Stomach (tissue), 9 donors: Measurements from ENCODE around the gene NTM. TPM values are rescaled to one million over a fixed set of nuclear protein-coding genes. Genes with fewer than 3 reads are reported as not detected.
"Not testable (repeated sequence)": the region's sequence is repeated elsewhere in the genome, so short reads cannot be mapped to it uniquely, and the experiment has no call there.

ENCODE experiments used
- DNase-seq, 2 donors: peaks; one replicate each; pipeline versions ENCODE4 v3.0.0 to v3.0.0-alpha.2; 2013 to 2019
- H3K27ac ChIP-seq, 5 donors: fragments of 200-600 bp in 4 of 5; sonication (generic) in 4 of 5; one replicate each; pipeline ENCODE4 v1.5.1; 2013 to 2019; ENCODE audit warnings: mild to moderate bottlenecking in 1 of 5, moderate library complexity in 1 of 5
- H3K27me3 ChIP-seq, 3 donors: fragments of 200-600 bp; sonication (generic); one replicate each; pipeline ENCODE4 v1.5.1; 2017 to 2019; ENCODE audit warnings: mixed run types in 1 of 3
- H3K36me3 ChIP-seq, 4 donors: fragments of 200-600 bp; sonication (generic); 1 replicate in 3 of 4; 2 replicates in 1 of 4; pipeline ENCODE4 v1.5.1; 2016 to 2019
- H3K4me1 ChIP-seq, 4 donors: fragments of 200-600 bp; sonication (generic); one replicate each; pipeline ENCODE4 v1.5.1; 2016 to 2019
- H3K4me3 ChIP-seq, 4 donors: fragments of 200-600 bp; sonication (generic) in 3 of 4; one replicate each; pipeline ENCODE4 v1.5.1; 2016 to 2019; ENCODE audit warnings: mild to moderate bottlenecking in 1 of 4
- H3K9me3 ChIP-seq, 4 donors: fragments of 200-600 bp; sonication (generic); one replicate each; pipeline ENCODE4 v1.5.1; 2016 to 2019
- CTCF ChIP-seq, 7 experiments: fragments of 450-650 bp in 4 of 7; fragments of 200-600 bp in 3 of 7; sonication (generic) in 3 of 7; IDR thresholded peaks; one replicate each; pipeline ENCODE4 v1.5.1; 2016 to 2019; ENCODE audit warnings: antibody characterized with exemption in 7 of 7, control low read depth in 2 of 7, mild to moderate bottlenecking in 1 of 7
- EP300 ChIP-seq: sonication (generic); formaldehyde crosslinking; IDR thresholded peaks from one replicate; pipeline ENCODE4 v1.6.1; 2017; ENCODE audit warnings: antibody characterized with exemption
- POLR2A ChIP-seq, 4 donors: fragments of 450-650 bp; IDR thresholded peaks; one replicate each; pipeline ENCODE4 v1.6.1; 2016; ENCODE audit warnings: antibody characterized with exemption in 4 of 4, control low read depth in 2 of 4, mild to moderate bottlenecking in 1 of 4, moderate library complexity in 1 of 4
- POLR2AphosphoS5 ChIP-seq, 3 donors: sonication (generic); formaldehyde crosslinking; IDR thresholded peaks; one replicate each; pipeline ENCODE4 v1.6.1; 2016; ENCODE audit warnings: antibody characterized with exemption in 3 of 3
- WGBS, 5 donors: extraction: QIAGEN DNeasy Blood & Tissue Kit in 3 of 5; methylation state at CpG; one replicate each; pipeline versions ENCODE4 v1.1.5 to v1.1.7; 2013 to 2018; 5-methylcytosine and 5-hydroxymethylcytosine counted together
- intact Hi-C: fragments of 100-400 bp; cut with DNase I; formaldehyde crosslinking; loops from one replicate; pipeline ENCODE4 v1.15.1; 2023; ENCODE audit warnings: low total_unique reads
- polyA plus RNA-seq, 3 donors: library from polyadenylated mRNA; stranded (reverse); fragments of 200-250 nt; gene quantifications; one replicate each; pipeline ENCODE4 v1.2.3, GENCODE V29; 2013
- total RNA-seq, 5 donors: library from RNA; depleted of rRNA; stranded (reverse); fragments of >200 nt; gene quantifications; one replicate each; pipeline versions ENCODE4 v1.1.0 to v1.2.3, GENCODE V29; 2014 to 2016
- donor health status: healthy with polysubstance abuse.
- donor health status: Bipolar disorder and iron deficiency.
- donor health status: healthy.

NTM gene
- total and polyA plus RNA-seq, 8 donors, result 0.50 to 8.4 (median 1.3) TPM; not detected in 3

GRCh38 chr11:132365650-132366049 lies 995.2 kb downstream of the NTM start:
- Histone ChIP-seq H3K9me3 (no peaks in the 10 kb centered on the region), H3K4me1 (no peaks in the 10 kb centered on the region), H3K36me3 (no peaks in the 10 kb centered on the region), H3K4me3 (no peak overlapping the region), H3K27me3 (no peaks in the 10 kb centered on the region), H3K27ac (no peak overlapping the region)
- intact Hi-C loops, result no loop called here
- 75 to 94% (median 93%) methylated on average over 3 of the region's 3 CpGs for WGBS, 5 donors
- DNase-seq, result no peak
- no peak for TF ChIP-seq EP300
- TF ChIP-seq CTCF (IDR thresholded peaks at IDR 0.05), result no peak
- no peak for TF ChIP-seq POLR2AphosphoS5 (IDR thresholded peaks at IDR 0.05)
- no peak for TF ChIP-seq POLR2A (IDR thresholded peaks at IDR 0.05)

GRCh38 chr11:132367293-132367692 lies 996.9 kb downstream of the NTM start:
- no peak for DNase-seq
- 89 to 97% (median 93%) methylated on average over 3 of the region's 3 CpGs for WGBS, 5 donors
- H3K36me3 ChIP-seq, result no peaks in the 10 kb centered on the region
- H3K27ac ChIP-seq, result no peak overlapping the region
- intact Hi-C loops, result no loop called here
- TF ChIP-seq CTCF (IDR thresholded peaks at IDR 0.05), result no peak
- no peak for TF ChIP-seq EP300
- no peak for TF ChIP-seq POLR2A (IDR thresholded peaks at IDR 0.05)
- TF ChIP-seq POLR2AphosphoS5 (IDR thresholded peaks at IDR 0.05), result no peak
- no peaks in the 10 kb centered on the region for H3K4me1 ChIP-seq
- H3K4me3 ChIP-seq, result no peak overlapping the region
- no peaks in the 10 kb centered on the region for H3K27me3 ChIP-seq
- H3K9me3 ChIP-seq, result no peaks in the 10 kb centered on the region

- H3K9me3 ChIP-seq, intact Hi-C loops, H3K4me1 ChIP-seq, H3K4me3 ChIP-seq, H3K27ac ChIP-seq, H3K27me3 ChIP-seq, H3K36me3 ChIP-seq, DNase-seq: not testable (repeated sequence)
Observed at GRCh38 chr11:132370114-132370513, 999.7 kb downstream of the NTM start.

GRCh38 chr11:132373405-132374143 lies 1003.2 kb downstream of the NTM start:
- no peak for DNase-seq
- TF ChIP-seq EP300 (no peak), POLR2A (IDR thresholded peaks at IDR 0.05) (no peak), POLR2AphosphoS5 (IDR thresholded peaks at IDR 0.05) (no peak), CTCF (IDR thresholded peaks at IDR 0.05) (no peak)
- Histone ChIP-seq H3K27me3 (no peaks in the 10 kb centered on the region), H3K36me3 (no peaks in the 10 kb centered on the region), H3K27ac (no peak overlapping the region), H3K4me1 (no peaks in the 10 kb centered on the region), H3K9me3 (no peaks in the 10 kb centered on the region), H3K4me3 (no peak overlapping the region)
- intact Hi-C loops, result no loop called here
- WGBS, 5 donors, result 89 to 93% (median 91%) methylated on average over 4 of the region's 4 CpGs

GRCh38 chr11:132379540-132379939 lies 1009.1 kb downstream of the NTM start:
- intact Hi-C loops, result no loop called here
- no peak for DNase-seq
- Histone ChIP-seq H3K4me3 (no peak overlapping the region), H3K27ac (no peak overlapping the region), H3K4me1 (no peaks in the 10 kb centered on the region), H3K9me3 (peaks cover 0 to 12% (median 10%) of the 10 kb centered on the region in 4 donors), H3K27me3 (no peaks in the 10 kb centered on the region), H3K36me3 (no peaks in the 10 kb centered on the region)
- 65 to 92% (median 73%) methylated on average over 3 of the region's 3 CpGs for WGBS, 5 donors
- TF ChIP-seq POLR2A (IDR thresholded peaks at IDR 0.05), result no peak
- no peak for TF ChIP-seq CTCF (IDR thresholded peaks at IDR 0.05)
- no peak for TF ChIP-seq POLR2AphosphoS5 (IDR thresholded peaks at IDR 0.05)
- TF ChIP-seq EP300, result no peak
